Stimulated activated CD8-positive, alpha-beta memory T cell treated with anti-CD3 and anti-CD28 coated beads, Interleukin-7, amount 100 ng/mL, for 1 hour (primary cell): ENCODE measurements around the gene SHTN1.

Experiments used
- DNase-seq, 2 donors: peaks; one replicate each; pipeline ENCODE4 v3.0.0-alpha.2; 2020; ENCODE audit warnings: low read depth in 2 of 2

The SHTN1 gene

DNA sequence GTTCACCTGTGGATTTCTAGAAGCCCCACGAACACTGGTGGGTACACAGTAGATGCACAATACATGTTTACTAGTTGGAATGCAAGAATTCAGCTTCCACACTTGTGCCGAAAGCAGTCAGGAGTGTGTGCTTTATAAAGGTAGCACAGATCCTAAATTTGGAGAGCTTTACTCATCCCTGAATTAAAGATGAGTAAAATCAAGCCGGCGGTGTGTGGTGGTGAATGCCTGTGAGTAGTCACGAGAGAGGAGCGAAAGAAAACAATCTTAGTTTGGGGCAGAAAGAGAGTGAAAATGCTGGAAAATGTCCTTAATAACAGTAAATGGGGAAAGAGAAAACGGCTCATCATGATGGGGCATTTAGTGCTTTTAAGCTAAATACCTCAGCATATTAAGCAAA lies 169.3 kb downstream of the SHTN1 start:
- no peak for DNase-seq

DNA sequence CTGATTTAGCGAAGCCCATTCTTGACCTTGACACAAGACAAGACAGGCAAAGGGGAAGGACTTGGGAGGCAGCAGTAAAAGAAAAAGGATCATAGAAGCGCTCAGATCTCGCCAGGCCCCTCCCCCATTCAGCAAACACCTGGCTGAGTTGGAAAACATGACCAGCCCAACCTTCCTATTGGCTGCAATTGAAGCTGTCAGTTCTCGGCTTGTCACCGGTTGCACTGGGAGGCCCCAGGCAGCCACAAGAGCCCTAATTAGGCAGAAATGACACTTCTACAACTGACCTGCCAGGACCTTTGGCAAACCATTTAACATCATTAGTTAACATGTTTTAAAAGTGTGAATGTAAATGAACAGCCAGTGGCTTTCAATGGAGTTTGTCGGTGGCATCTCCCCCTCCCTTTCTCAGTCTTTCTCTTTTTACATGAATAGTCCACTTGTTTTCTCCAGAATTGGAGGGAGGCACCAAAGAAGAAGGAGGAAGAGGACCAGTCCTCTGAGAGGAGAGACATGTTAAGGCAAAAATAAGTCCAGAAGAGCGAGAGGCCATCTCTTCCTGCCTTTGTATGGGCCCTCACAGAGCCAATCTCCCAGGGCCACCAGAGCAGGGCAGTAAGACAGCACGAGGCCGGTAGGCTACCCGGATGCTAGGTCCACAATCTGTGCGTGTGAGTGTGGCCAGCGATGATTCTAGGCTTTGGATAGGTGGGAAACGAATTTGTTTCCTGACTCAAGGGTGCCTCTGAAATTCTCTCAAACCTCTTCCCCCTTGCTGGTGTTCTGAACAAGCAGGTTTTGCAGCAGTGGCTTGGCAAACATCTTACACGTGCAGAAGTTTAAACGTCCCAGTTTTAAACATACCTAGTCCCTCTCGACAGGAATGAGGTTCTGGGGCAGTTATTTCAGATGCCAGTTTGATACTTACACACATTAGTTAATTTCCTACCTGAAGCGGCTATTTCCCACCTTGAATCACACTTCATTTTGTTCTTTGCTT lies 170.7 kb downstream of the SHTN1 start:
- DNase-seq = no peak

DNA sequence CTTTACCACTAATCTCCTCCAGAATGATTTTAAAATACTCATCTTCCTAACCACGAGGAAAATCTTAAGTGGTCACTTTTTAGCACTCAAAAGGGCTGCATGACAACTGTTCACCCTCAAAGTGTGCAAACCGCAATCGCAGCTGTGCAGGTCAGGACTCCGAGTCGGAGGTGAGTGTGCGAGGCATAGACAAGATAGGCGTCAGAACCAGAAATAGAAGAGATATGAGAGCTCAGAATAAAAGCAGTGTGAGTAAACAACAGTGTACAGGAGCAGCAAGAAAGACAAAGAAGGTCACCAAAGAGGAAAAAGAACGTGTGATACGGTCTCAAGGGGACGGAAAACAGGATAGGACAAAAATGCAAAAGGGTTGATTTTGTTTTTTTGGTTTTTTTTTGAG lies 173.2 kb downstream of the SHTN1 start:
- no peak for DNase-seq
